GM19467 (cell line): ENCODE results near the gene JMJD1C.
A peak's percentile ranks its signal among the peaks of the same experiment; 100 is the strongest.
"Not testable (repeated sequence)": the region's sequence is repeated elsewhere in the genome, so short reads cannot be mapped to it uniquely, and the experiment has no call there.

ENCODE experiments used
- ATAC-seq: cut with Tn5 transposase; IDR thresholded peaks from one replicate; pipeline ENCODE4 v1.9.1; 2021; ENCODE audit warnings: mild to moderate bottlenecking, moderate library complexity; ENCODE audit not compliant: unreplicated experiment

Gene JMJD1C

DNA sequence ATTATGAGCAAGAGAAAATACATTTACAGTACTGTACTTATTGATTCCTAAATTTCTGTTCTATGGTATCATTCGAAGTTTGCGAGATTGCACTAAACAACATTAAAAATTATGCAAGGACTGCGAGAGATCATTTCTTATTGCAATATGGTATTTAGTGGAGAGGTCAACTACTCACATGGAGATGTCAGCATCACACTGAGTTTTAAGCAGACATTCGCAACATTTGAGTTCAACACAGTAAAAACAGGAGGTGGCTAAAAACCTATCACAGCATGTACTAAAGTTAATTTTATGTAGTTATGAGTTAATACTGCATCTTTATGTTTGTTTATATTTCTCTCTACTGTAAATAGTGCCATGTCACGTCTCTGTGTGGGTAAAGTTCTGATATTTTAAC lies 53.5 kb downstream of the JMJD1C start:
- no peak for ATAC-seq

DNA sequence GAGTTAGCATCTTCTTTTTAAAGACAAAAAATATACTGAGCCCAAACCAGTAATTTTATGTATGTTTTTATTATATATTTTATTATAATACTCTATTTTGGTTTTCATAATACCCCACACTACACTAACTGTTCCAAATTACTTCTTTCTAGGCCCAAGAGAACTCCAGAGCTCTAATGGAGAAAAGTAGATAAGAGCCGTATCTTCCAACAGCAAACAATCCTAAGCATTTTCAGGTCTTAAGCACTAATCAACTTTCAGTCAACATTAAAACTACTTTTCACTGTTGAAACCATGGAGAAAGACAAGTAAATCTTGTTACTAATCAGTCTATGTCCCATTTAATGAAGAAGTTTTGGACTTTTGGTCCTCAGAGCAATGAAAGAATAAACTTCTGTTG lies 55.1 kb downstream of the JMJD1C start:
- ATAC-seq, result no peak

DNA sequence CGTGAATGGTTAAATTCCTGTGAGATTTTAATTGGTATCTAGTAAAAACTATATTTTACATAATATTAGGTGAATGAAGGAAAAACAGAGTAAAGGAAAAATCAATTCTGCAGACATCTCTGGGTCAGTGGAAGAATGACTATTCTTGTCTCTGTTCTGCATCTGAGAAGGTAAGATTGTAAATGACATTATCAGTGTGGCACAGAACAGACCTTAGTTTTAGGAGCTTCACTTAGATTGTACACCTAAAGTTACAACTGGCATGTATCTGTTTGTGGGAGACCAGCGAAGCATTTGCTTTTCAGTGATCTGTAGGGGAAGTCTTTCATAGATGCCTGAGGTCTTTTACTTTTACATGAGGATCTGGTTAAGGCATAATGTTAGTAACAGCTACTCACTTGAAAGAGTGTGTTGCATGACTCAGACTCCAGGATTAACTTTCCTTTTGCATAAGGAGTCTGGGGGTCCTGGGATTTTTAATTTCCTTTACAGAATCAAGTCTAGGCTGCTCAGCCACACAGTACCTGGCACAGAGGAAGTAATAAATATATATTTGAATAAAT lies 56.2 kb downstream of the JMJD1C start:
- ATAC-seq, result no peak

DNA sequence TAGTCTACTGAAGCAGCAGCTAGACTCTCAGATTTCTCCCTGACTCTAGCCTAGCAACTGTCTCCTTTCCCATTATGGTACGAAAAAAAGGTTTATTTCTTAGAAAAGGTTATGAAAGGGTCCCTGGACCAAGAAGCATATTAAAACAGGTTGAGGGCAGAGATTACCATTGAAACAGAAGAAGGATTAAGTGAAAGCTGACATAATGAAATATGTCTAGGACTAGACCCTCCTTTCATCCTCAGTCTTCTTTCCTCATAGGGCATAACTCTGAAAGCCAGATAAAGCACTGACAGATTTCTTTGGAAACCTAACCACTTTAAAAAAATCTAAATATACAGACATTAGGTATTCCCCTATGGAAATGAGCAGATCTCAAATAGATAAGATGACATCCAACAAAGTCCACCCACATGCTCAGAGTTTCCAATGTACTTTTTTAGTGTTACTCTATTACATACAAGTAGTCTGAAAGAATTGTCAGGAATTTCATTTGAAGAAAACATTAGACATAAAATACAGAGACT lies 58.6 kb downstream of the JMJD1C start:
- ATAC-seq, result no peak

DNA sequence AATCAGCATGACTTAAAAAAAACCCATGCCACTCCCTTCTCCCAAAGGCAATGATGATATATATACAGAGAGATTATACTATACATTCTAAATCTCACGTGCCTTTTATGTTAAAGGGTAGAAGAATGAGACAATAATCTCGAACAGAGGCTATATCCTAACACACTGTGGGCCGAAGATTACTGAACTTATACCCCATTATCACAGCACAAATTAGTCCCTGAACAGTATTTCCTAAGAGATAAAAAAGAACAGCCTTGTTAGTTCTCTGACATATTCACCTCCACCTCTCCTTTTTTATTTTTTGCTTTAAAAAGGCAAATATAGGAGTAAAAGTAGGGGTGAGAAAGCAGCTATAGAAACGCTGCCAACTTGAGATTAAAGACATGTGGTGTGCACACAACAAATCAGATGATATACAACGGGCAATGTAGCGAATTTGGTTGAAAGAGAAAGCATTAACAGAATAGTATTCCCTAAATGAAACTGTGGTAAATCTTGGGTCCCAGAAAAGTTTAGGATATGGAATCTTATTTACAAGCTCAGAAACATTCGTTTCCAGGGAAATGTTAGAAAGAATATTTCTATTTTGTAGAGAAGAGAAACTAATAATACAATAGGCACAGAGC lies 69.5 kb downstream of the JMJD1C start:
- no peak for ATAC-seq

DNA sequence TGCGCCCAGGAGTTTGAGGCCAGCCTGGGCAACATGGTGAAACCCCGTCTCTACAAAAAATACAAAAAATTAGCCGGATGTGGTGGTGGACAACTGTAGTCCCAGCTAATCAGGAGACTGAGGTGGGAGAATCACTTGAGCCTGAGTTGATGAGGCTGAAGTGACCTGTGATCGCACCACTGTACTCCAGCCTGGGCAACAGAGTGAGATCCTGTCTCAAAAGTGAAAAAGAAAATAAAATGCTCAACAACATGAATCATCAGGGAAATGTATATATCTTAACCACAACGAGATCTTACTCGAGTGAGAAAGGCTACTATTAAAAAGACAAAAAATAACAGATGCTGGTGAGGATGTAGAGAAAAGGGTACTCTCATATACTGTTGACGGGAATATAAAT lies 72.7 kb downstream of the JMJD1C start:
- no peak for ATAC-seq

DNA sequence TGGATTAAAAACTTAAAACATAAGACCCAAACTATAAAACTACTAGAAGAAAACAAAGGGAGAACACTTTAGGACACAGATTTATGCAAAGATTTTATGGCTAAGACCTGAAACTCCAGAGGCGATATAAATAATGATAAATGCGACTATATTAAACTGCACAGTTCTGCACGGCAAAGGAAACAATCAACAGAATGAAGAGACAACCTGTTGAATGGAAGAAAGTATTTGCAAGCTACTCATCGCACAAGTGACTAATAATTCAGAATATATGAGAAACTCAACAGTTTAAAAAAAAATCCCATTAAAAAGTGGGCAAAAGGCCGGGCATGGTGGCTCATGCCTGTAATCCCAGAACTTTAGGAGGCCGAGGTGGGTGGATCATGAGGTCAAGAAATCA lies 73.6 kb downstream of the JMJD1C start:
- no peak for ATAC-seq

DNA sequence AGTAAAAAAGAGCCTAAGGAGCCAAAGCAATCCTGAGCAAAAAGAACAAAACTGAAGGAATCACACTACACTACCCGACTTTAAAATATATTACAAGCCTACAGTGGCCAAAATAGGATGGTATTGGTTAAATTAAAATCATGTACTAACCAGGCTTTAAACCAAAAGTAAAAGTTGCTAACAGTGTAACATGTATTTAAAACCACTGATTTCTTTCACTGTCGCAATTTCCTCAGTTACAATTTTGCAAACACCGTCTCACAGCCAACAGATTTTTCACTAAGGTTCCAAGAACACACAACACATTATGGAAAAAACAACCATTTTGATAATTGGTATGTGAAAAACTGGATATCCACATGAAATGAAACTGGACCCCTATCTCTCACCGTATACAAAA lies 74.0 kb downstream of the JMJD1C start:
- no peak for ATAC-seq

DNA sequence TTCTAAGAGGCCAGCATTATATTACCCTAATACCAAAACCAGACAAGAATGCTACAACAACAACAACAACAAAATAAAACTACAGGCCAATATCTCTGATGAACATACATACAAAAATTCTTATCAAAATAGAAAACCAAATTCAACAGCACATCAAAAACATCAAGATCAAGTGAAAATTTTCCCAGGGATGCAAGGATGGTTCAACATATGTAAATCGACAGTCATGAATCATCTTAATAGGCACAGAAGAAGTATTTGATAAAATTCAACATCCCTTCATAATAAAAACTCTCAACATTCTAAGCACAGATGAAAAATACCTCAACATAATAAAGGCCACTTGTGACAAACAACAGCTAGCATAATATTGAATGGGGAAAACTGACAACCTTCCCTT lies 75.3 kb downstream of the JMJD1C start:
- ATAC-seq, result no peak

DNA sequence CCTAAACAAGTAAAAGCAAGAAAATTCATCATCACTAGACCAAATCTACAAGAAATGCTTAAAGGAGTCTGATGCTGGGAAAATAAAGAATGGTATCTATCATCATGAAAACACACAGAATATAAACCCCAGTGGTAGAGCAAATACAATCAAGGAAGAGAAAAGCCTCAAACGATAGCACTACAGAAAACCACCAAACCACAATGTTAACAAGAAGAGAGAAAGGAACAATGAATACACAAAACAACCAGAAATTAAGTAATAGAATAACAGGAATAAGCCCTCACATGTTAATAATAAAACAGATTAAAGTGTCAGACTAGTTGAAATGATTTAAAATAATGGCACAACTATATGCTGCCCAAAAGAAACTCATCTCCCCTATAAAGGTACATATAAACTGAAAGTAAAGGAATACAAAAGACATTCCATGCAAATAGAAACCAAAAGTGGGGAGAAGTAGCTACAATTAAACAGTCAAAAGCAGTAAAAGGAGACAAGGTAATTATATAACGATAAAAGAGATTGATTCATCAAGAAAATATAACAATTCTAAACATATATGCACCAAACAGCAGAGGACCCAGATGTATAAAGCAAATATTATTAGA lies 77.3 kb downstream of the JMJD1C start:
- ATAC-seq, result peak; percentile 58

DNA sequence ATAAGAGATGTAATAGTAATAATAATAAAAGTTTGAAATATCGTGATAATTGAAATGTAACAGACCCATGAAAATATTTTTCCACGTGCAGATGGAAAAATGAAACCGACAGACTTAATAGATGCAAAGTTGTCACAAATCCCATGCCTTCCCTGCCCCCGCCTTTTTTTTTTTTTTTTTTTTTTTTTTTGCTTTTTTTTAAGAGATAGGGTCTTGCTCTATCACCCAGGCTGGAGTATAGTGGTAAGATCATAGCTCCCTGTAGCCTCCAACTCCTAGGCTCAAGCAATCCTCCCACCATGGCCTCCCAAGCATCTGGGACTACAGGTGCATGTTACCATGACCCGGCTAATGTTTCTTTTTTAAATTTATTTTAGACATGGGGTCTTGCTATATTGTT lies 80.5 kb downstream of the JMJD1C start:
- no peak for ATAC-seq

DNA sequence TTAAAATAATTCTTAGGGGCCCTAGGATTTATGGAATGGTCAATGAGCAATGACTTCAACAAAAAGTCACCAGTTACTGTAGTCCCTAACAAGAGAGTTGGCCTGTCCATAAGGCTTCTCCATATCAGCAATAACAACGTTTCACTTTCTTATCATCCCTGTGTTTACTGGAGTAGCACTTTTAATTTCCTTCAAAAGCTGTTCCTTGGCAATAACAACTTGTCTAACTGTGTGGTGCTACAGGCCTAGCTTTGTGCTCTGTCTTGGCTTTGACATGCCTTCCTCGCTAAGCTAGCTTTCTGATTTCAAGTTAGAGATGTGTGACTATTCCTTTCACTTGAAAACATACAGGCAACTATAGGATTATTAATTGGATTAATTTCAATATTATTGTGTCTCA lies 81.1 kb downstream of the JMJD1C start:
- ATAC-seq, result no peak

DNA sequence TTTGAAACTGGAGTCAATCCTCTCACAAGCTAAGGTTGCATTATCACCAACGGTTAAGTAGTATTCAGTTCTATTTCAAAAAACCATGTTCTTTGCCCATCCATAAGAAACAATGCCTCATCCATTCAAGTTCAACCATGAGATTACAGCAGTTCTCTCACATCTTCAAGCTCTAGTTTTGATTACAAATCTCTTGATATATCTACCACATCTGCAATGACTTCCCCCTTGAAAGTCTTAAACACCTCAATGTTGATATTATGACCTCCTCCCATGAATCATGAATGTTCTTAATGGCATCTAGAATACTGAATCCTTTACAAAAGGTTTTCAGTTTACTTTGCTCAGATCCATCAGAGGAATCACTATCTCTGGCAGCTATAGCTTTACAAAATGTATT lies 81.8 kb downstream of the JMJD1C start:
- no peak for ATAC-seq

DNA sequence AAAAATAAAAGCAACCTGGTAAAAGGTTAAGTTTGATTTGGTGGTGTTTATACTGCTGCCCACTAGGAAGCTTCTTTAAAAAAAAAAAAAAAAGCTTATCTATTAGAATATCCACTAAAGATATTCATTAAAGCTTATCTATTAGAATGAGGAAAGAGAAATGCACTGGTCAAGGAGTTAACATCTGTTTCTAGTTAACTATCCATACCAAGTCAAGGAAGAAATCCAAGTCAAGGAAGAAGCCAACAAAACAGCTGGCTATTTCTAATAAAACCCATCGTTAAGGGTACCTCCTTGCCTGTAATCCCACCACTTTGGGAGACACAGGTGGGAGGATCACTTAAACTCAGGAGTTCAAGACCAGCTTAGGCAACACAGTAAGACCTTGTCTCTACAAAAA lies 82.6 kb downstream of the JMJD1C start:
- no peak for ATAC-seq

DNA sequence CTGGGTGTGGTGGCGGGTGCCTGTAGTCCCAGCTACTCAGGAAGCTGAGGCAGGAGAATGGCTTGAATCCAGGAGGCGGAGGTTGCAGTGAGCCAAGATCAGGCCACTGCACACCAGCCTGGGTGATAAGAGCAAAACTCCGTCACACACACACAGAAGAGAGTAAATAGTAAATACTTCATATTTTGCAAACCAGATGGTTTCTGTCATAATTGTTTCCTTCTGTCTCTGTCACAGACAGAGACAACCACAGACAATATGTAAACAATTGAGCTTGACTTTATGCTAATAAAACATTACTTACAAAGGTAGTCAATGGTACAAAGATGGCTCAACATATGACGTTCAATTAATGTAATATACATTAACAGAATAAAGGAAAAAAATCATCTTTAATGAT lies 83.7 kb downstream of the JMJD1C start:
- no peak for ATAC-seq

DNA sequence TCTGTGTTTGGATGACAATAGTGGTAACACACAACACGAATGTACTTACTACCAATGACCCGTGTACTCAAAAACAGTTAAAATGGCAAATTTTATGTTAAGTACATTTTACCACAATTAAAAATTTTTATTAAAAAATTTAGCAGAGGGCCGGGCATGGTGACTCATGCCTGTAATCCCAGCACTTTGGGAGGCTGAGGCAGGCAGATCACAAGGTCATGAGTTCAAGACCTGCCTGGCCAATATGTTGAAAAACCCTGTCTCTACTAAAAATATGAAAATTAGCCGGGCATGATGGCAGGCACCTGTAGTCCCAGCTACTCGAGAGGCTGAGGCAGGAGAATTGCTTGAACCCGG lies 88.5 kb downstream of the JMJD1C start:
- not testable (repeated sequence) for ATAC-seq

DNA sequence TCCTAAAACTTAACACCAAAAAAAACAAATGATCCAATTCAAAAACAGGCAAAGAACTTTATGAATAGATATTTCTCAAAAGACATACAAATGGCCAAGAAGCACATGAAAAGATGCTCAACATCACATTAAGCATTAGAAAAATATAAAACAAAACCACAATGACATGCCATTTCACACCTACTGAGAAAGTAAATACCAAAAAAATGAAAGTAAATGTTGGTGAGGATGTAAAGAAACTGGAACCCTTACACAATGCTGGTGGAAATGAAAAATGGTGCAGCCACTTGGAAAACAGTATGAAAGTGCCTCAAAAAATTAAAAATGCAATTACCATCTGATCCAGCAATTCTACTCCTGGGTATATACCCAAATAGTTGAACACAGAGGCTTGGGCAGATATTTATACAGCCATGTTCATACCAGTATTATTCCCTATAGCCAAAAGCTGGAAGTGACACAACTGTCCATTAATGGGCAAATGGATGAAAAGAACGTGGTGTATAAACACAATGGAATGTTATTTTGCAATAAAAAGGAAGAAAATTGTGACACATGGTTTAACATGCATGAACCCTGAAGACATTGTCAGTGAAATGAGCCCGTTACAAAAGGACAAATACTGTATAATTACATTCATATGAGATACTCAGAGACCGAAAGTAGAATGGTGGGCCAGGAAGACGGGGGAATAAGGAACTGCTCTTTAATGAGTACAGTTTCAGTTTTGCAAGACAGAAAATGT lies 89.0 kb downstream of the JMJD1C start:
- peak; percentile 95 for ATAC-seq

DNA sequence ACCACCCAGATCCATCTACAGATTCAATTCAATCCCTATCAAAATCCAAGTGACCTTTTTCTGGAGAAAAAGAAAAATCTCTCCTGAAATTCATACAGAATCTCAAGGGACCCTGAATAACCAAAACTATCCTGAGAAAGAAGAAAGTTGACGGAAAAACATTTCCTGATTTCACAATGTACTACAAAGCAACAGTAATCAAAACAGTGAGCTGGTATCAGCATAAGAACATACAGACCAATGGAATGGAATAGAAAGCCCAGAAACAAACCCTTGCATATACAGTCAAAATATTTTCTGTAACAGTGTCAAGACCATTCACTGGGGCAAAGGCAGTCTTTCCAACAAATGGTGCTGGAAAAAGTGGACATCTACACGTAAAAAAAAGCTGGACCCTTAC lies 89.9 kb downstream of the JMJD1C start:
- no peak for ATAC-seq

DNA sequence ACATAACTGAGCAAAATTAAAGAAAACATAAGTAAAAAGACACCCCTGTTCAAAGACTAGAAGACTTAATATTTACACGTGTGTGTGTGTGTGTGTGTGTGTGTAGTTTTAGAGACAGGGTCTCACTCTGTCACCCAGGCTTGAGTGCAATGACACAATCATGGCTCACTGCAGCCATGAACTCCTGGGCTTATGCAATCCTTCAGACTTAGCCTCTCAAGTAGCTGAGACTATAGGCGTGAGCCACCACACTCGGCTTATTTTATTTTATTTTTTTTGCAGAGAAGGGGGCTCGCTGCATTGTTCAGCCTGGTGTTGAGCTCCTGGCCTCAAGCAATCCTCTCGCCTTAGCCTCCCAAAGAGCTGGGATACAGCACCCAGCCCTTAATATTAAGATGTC lies 90.3 kb downstream of the JMJD1C start:
- no peak for ATAC-seq

DNA sequence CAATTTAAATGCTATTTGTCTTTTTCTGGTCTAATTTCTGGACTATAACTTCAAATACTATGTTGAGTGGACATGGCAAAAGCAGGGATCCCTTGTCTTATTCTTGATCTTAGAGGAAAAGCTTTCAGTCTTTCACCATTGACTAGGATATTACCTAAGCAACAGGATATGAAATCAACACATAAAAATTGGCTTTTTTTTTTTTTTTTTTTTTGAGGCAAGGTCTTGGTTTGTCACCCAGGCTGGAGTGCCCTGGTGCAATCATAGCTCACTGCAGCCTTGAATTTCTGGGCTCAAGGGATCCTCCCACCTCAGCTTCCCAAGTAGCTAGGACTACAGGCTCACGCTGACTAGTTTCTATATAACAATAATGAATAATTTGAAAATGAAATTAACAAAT lies 90.8 kb downstream of the JMJD1C start:
- no peak for ATAC-seq

DNA sequence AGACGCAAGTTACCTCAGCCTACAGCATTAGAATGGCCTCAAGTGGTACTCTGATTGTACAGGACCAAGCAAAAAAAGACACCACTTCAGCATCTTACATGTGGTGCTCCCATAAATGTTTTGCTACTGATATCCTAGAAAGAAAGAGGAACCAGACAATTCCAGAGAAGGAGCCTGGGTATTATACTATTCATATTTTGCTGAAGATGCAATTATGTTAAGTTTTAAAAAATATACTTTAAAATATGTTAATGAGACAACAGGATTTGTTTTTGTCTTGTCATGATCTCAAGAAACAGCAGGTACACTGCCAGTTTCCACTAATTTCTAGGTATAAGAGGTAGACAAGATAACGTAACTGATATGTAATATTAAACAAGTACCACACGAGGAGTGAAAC lies 92.6 kb downstream of the JMJD1C start:
- no peak for ATAC-seq

DNA sequence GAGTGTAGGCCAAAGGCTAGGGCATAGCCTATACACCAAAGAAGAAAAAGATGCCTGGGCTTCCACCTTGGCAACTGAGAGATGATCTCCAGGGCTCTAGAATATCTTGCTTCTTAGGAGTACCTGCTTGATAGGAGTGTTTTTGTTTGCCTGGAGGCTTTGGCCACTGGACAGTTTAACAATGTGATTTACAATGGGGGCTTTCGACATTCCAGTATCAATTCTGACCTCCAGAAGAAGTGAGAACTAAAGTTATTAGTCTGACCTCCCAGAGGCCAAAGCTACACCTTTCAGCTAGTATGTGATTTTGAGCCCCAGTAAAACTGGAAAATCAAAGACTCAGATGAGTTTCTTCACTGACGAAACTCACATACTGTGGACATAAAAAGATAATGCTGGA lies 96.1 kb downstream of the JMJD1C start:
- ATAC-seq, result no peak
